Mesenteric fat pad (tissue), 1 donor: ENCODE data around the gene PILRA. TPM values are rescaled to one million over a fixed set of nuclear protein-coding genes. Genes with fewer than 3 reads are reported as not detected.

Experiments
- total RNA-seq: library from RNA; stranded (reverse); fragmentation: NEBNext Ultra II Directional; extraction: Animal tissue kit (Norgen Biotek cat#: 25700); gene quantifications from one replicate; pipeline ENCODE4 v1.2.1, GENCODE V29; 2021
- donor health status: DM: yes; HTN: yes; CAD: no.

The PILRA gene
- total RNA-seq, 1 donor from 2014 or later, result 14.5 TPM

Other genes starting within 250 kb of the PILRA start
- 1.7 TPM for gene MBLAC1, start 246.5 kb upstream of the PILRA start, total RNA-seq
- 112 TPM for gene LAMTOR4, start 224.6 kb upstream of the PILRA start, total RNA-seq
- 22.5 TPM for gene TRAPPC14, start 214.8 kb upstream of the PILRA start, total RNA-seq
- gene GAL3ST4, start 204.9 kb upstream of the PILRA start, total RNA-seq, result 1.7 TPM
- gene GPC2, start 196.1 kb upstream of the PILRA start, total RNA-seq, result 1.2 TPM
- gene STAG3, start 195.6 kb upstream of the PILRA start, total RNA-seq, result 0.45 TPM
- gene PVRIG, start 153.5 kb upstream of the PILRA start, total RNA-seq, result not detected
- not detected for gene SPDYE3, start 65.8 kb upstream of the PILRA start, total RNA-seq
- gene PILRB, start 15.4 kb upstream of the PILRA start, total RNA-seq, result 32.1 TPM
- 3.2 TPM for gene ZCWPW1, start 55.2 kb downstream of the PILRA start, total RNA-seq
- gene MEPCE, start 56.3 kb downstream of the PILRA start, total RNA-seq, result 25.9 TPM
- 24.8 TPM for gene PPP1R35, start 63.0 kb downstream of the PILRA start, total RNA-seq
- 0.96 TPM for gene SPACDR, start 90.8 kb downstream of the PILRA start, total RNA-seq
- gene TSC22D4, start 105.7 kb downstream of the PILRA start, total RNA-seq, result 42.4 TPM
- 1.2 TPM for gene NYAP1, start 110.4 kb downstream of the PILRA start, total RNA-seq
- gene AGFG2, start 165.7 kb downstream of the PILRA start, total RNA-seq, result 14.1 TPM
- 2.3 TPM for gene SAP25, start 200.4 kb downstream of the PILRA start, total RNA-seq
- 41.8 TPM for gene LRCH4, start 212.6 kb downstream of the PILRA start, total RNA-seq
- gene FBXO24, start 212.8 kb downstream of the PILRA start, total RNA-seq, result not detected
- 66.4 TPM for gene PCOLCE, start 228.9 kb downstream of the PILRA start, total RNA-seq
- gene MOSPD3, start 239.1 kb downstream of the PILRA start, total RNA-seq, result 12.9 TPM